Smooth muscle cell of the coronary artery (primary cell): ENCODE data around the gene RAB9B. TPM values are rescaled to one million over a fixed set of nuclear protein-coding genes. Genes with fewer than 3 reads are reported as not detected.

Source experiments
- total RNA-seq: library from RNA; depleted of rRNA; stranded (reverse); fragments of >200 nt; gene quantifications from 2 replicates; pipeline ENCODE4 v1.2.3, GENCODE V29; 2014; ENCODE audit warnings: low replicate concordance

RAB9B gene
- 0.94 and 1.5 TPM in 2 replicates for total RNA-seq

GRCh38 chrX:103831803-103832544 is at the start of gene RAB9B:
TSS of gene RAB9B (minus strand) at chrX:103832257. CDS start at chrX:103825784, 6,473 bp downstream.

GRCh38 chrX:103776546-103776945 is 55.5 kb downstream of the RAB9B start, which contains the start of gene PLP1:
TSS of gene PLP1 (plus strand) at chrX:103776840. CDS start at chrX:103776996, 156 bp downstream.

Other genes starting within 250 kb of the RAB9B start
- gene TCEAL4, start 246.7 kb downstream of the RAB9B start, total RNA-seq, result 51.2 and 64.1 TPM in 2 replicates
- 24.3 and 27.8 TPM in 2 replicates for gene TCEAL3, start 224.3 kb downstream of the RAB9B start, total RNA-seq
- 14.2 and 16.1 TPM in 2 replicates for gene TCEAL1, start 203.3 kb downstream of the RAB9B start, total RNA-seq
- 406 and 668 TPM in 2 replicates for gene MORF4L2, start 145.6 kb downstream of the RAB9B start, total RNA-seq
- gene TMEM31, start 121.3 kb downstream of the RAB9B start, total RNA-seq, result not detected in 2 replicates
- gene PLP1, start 55.4 kb downstream of the RAB9B start, total RNA-seq, result 0.12 TPM in 1 of 2 replicates, not detected in the other
- 1.5 and 5.7 TPM in 2 replicates for gene TMSB15B, start 130.4 kb upstream of the RAB9B start, total RNA-seq
- gene H2BW1, start 181.5 kb upstream of the RAB9B start, total RNA-seq, result not detected in 2 replicates
- not detected in 2 replicates for gene H2BW2, start 207.7 kb upstream of the RAB9B start, total RNA-seq
- 0.35 and 3.1 TPM in 2 replicates for gene TMSB15C, start 244.0 kb upstream of the RAB9B start, total RNA-seq